ENCODE data around the gene MAD1L1. TPM values are rescaled to one million over a fixed set of nuclear protein-coding genes. Genes with fewer than 3 reads are reported as not detected.

Gene MAD1L1
- total and polyA plus RNA-seq, 2 donors (not counting 3 experiments of a cell fraction or from before 2014, with no cell fraction given): 34.1 to 42.3 TPM

DNA sequence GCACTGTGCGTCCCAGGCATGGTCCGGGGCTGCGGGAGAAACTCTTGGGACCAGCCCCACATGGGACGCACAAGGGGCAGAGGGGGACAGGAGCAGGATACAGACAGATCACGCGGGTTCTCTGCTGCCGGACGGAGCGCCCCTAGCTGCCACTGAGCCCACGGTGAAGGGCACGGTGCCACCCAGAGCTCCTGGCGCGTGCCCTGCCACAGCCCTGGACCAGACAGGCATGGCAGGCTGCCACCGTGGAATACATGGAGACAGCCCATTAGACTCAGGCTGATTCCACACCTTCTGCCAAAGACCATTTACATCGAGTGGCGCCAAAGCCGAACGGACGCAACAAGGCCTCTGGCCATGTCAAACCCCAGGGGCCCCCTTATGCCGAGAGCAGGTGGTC is 90.4 kb downstream of the MAD1L1 start:
- BruUV-seq (replicated peaks): no TSS peak
- no peaks in the 10 kb centered on the region for H3K79me2 ChIP-seq (ENCODE audit: control insufficient read depth, insufficient read depth, low read length)

More for the DNA sequence above, 90.4 kb downstream of the MAD1L1 start:
- intact Hi-C loops (cut with micrococcal nuclease) (no loop called here), dilution Hi-C loops (cut with MboI; ENCODE audit: extremely low pct_ligation_motif_present, low sequenced_read_pairs) (no loop called here)
- FAIRE-seq (no peak), DNase-seq (ENCODE audit: low read depth, low spot score) (no peak)
- H3K27ac ChIP-seq (ENCODE audit: insufficient read depth, low read depth, low read length): no peak overlapping the region
- no peak overlapping the region for H3K4me2 ChIP-seq (ENCODE audit: insufficient read depth, low read length)
- ChIA-PET POLR2A (no interaction called here), CTCF (no interaction called here)
- peaks cover 0 to 14% of the 10 kb centered on the region in 2 experiments for H3K36me3 ChIP-seq (ENCODE audit: control insufficient read depth in 2 of 2, extremely low read depth in 1 of 2, insufficient read depth in 2 of 2, low read length in 2 of 2)
- no peak overlapping the region for H3K4me3 ChIP-seq (replicated peaks in 1 of 3; ENCODE audit: insufficient read depth in 1 of 3, low read depth in 1 of 3, low read length in 3 of 3)
- no peak overlapping the region for H3K9ac ChIP-seq (replicated peaks; ENCODE audit: extremely low read depth, insufficient read depth, low read length)
- no peak for TF ChIP-seq POLR2AphosphoS5 (IDR thresholded peaks at IDR 0.05; ENCODE audit: insufficient read depth, low read depth, low read length)
- no peak for TF ChIP-seq JUN (IDR thresholded peaks at IDR 0.05; ENCODE audit: borderline replicate concordance, insufficient read depth, insufficient read length, low read depth)
- TF ChIP-seq, protein P1, sequence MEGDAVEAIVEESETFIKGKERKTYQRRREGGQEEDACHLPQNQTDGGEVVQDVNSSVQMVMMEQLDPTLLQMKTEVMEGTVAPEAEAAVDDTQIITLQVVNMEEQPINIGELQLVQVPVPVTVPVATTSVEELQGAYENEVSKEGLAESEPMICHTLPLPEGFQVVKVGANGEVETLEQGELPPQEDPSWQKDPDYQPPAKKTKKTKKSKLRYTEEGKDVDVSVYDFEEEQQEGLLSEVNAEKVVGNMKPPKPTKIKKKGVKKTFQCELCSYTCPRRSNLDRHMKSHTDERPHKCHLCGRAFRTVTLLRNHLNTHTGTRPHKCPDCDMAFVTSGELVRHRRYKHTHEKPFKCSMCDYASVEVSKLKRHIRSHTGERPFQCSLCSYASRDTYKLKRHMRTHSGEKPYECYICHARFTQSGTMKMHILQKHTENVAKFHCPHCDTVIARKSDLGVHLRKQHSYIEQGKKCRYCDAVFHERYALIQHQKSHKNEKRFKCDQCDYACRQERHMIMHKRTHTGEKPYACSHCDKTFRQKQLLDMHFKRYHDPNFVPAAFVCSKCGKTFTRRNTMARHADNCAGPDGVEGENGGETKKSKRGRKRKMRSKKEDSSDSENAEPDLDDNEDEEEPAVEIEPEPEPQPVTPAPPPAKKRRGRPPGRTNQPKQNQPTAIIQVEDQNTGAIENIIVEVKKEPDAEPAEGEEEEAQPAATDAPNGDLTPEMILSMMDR (IDR thresholded peaks at IDR 0.05; ENCODE audit: extremely low read depth in 1 of 2, insufficient read depth in 1 of 2, low read depth in 1 of 2, low read length in 2 of 2): no peak
- no peak for TF ChIP-seq GATA2 (IDR thresholded peaks at IDR 0.05; ENCODE audit: insufficient read depth, insufficient read length, low read depth, low read length)
- no peak for TF ChIP-seq POLR2A (IDR thresholded peaks at IDR 0.05; ENCODE audit: low read depth, low read length)
- TF ChIP-seq, protein P2, sequence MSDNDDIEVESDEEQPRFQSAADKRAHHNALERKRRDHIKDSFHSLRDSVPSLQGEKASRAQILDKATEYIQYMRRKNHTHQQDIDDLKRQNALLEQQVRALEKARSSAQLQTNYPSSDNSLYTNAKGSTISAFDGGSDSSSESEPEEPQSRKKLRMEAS (IDR thresholded peaks at IDR 0.05; ENCODE audit: insufficient read depth, insufficient read length): no peak
- no peak for TF ChIP-seq FOS (IDR thresholded peaks at IDR 0.05; ENCODE audit: borderline replicate concordance, insufficient read depth, low read length)
- TF ChIP-seq MYC (IDR thresholded peaks at IDR 0.05; ENCODE audit: low read depth, low read length): no peak
- no peak for TF ChIP-seq EZH2 (IDR thresholded peaks at IDR 0.05; ENCODE audit: borderline replicate concordance, low read depth, low read length, severe bottlenecking)
- no peaks in the 10 kb centered on the region for H4K20me1 ChIP-seq (replicated peaks; ENCODE audit: control insufficient read depth, extremely low read depth, insufficient read depth, low read length)
- H3K9me1 ChIP-seq (replicated peaks; ENCODE audit: control insufficient read depth, extremely low read depth, insufficient read depth, low read length): no peaks in the 10 kb centered on the region
- no peak overlapping the region for H2AFZ ChIP-seq (ENCODE audit: low read depth, low read length)
- no peaks in the 10 kb centered on the region for H3K4me1 ChIP-seq (ENCODE audit: control insufficient read depth, extremely low read depth, insufficient read depth, low read length)
- H3K27me3 ChIP-seq (ENCODE audit: control insufficient read depth in 2 of 2, insufficient read depth in 2 of 2, low read length in 2 of 2): no peaks in the 10 kb centered on the region
- no peaks in the 10 kb centered on the region for H3K9me3 ChIP-seq (replicated peaks; ENCODE audit: control insufficient read depth, insufficient read depth, low read length)
